ENCODE measurements around the gene NDUFS7.
A peak's percentile ranks its signal among the peaks of the same experiment; 100 is the strongest.

The NDUFS7 gene

GRCh38 chr19:1383312-1384084 lies at the start of gene NDUFS7:
Gene NDUFS7 (plus strand): TSS chr19:1383907. CDS start chr19:1383927, 20 bp downstream.
- DNase-seq = peak; percentile 86 to 97

- DNase-seq = no peak
Observed at GRCh38 chr19:1336079-1336684, 47.5 kb upstream of the NDUFS7 start.

- no peak for DNase-seq
Observed at GRCh38 chr19:1340681-1341469, 42.8 kb upstream of the NDUFS7 start.

- DNase-seq = no peak
Observed at GRCh38 chr19:1343041-1343440, 40.7 kb upstream of the NDUFS7 start.

DNA sequence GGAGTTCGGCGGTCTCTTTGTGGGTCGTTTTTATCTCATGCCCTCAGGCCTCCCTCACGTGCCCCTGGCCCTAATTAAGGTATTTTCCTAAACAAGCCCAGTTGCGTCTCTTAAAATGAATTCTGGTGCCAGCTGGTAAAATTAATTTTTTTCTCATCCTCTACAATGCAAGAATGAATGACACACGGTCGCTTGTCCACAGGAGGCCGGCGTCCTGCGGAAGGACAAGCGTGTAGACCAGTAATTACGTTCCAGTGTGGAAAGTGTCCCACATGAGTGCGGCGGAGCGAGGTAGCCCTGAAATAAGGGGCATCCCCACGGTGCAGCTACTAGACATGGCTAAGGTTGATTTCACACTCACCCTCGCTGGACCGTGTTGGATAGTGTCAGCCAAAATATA lies 34.5 kb upstream of the NDUFS7 start:
- DNase-seq = no peak

DNA sequence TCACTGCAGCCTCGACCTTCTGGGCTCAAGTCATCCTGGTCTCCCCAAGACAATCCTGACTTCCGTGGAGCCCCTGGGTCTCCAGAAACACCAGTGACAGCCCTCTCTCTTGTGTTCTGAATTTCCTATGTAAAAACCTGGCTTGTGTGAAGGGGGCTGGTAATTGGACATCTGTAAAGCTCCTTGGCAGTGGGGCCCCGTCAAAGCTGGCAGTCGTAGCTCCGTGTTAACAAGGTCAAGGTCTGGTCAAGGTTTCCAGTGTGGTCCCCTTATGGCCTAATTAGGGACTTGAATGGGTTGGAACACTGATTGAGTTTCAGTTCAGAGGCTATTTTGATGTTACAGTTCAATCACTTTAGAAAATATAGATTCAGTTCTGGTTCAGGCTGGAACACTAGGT lies 32.8 kb upstream of the NDUFS7 start:
- no peak for DNase-seq

GRCh38 chr19:1351381-1351851 lies 32.3 kb upstream of the NDUFS7 start:
- no peak for DNase-seq

DNA sequence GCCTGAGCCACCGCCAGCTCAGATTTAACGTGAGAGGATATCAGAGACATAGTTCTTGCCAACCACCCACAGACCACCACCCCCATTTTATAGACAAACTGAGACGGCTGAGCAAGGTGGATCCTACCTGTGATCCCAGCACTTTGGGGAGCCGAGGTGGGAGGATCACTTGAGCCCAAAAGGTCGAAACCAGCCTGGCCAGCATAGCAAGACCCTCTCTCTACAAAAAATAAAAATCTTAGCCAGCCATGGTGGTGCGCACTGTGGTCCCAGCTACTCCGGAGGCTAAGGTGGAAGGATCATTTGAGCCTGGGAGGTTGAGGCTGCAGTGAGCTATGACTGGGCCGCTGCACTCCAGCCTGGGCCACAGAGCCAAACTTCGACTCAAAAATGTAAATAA lies 30.6 kb upstream of the NDUFS7 start:
- no peak for DNase-seq

GRCh38 chr19:1354970-1355567 lies 28.6 kb upstream of the NDUFS7 start:
- no peak for DNase-seq

DNA sequence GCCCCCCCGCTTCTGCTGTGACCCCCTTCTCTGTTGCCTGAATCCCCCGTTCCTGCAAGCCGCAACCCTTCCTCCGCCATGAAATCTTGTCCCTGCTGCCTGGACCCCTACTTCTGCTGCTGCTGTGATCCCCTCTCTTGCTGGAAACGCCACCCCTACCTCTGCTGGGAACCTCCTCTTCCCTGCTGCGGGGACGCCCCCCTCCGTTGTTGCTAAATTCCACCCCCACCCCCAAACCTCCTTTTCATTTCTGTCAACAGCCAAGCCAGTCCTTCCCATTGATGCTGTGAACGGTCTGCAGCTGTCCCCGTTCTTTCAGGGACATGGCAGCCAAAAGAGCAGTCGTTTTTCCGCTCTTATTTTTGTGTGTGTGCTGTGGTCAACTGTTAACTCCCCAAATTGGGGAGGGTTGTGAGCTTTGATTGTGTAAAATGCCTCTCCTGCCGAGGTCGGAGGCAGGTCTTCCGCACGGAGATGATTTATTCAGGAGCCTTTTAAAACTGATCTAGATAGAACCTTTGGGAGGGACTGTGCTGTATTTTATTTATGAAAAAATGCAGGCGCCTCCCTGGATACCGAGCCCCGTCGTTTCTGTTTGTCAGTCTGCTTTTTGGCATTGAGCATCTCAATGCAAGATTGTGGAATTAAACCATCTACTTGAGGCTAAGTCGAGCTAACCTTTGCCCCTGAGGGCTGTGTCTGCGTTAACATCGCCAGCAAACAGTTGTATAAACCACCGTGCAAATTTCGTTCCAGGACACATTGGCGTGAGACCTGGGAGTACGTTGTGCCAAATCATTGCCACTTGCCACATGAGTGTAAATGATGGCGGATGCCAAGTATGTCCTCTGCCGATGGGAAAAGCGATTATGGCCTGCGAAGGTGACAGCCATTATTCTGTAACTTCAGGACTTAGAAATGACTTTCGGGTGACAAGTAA lies 27.9 kb upstream of the NDUFS7 start:
- no peak for DNase-seq

DNA sequence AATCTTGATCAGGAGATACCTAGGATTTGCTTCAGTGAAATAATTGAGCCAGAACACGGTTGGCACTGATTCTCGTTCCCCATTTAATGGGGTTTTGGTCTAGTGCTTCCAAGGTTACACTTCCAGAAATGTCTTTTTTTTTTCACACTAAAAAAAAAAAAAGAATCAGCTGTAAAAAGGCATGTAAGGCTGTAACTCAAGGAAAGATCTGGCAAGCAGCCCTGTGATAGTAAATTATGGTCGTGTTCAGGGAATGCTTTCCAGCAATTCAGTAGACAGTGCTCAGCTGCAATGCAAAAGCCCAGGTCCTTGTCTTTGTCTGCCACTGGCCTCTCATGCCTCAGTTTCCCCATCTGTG lies 27.2 kb upstream of the NDUFS7 start:
- DNase-seq = no peak

- DNase-seq = no peak
Observed at GRCh38 chr19:1357531-1358109, 26.1 kb upstream of the NDUFS7 start.

GRCh38 chr19:1360126-1360817 lies 23.4 kb upstream of the NDUFS7 start:
- no peak for DNase-seq

DNA sequence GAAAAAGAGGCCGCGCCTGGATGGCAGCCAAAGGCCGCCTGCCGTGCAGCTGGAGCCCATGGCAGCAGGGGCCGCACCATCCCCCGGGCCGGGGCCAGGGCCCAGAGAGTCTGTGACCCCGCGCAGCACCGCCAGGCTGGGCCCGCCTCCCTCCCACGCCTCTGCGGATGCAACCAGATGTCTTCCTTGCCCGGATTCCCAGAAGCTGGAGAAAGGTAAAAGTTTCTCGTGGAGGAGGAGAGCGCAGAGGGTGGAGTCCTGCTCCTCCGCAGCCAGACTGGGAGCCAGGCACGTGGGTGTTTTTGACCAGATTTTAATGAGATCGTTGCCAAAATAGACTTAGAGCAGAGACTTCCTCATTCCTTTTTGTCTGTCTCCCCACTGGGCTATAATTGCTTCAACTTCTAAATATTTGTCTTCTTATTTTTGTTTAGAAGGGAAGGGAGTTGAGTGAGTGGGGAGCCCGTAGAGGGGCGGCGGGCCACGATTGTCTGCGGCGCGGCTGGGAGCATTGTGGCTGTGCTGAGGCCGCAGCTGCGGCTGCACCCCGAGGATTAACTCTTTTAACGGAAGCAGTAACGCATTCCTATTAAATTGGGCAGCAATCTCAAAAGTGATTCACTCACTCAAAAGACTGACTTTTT lies 22.8 kb upstream of the NDUFS7 start:
- DNase-seq = no peak

DNA sequence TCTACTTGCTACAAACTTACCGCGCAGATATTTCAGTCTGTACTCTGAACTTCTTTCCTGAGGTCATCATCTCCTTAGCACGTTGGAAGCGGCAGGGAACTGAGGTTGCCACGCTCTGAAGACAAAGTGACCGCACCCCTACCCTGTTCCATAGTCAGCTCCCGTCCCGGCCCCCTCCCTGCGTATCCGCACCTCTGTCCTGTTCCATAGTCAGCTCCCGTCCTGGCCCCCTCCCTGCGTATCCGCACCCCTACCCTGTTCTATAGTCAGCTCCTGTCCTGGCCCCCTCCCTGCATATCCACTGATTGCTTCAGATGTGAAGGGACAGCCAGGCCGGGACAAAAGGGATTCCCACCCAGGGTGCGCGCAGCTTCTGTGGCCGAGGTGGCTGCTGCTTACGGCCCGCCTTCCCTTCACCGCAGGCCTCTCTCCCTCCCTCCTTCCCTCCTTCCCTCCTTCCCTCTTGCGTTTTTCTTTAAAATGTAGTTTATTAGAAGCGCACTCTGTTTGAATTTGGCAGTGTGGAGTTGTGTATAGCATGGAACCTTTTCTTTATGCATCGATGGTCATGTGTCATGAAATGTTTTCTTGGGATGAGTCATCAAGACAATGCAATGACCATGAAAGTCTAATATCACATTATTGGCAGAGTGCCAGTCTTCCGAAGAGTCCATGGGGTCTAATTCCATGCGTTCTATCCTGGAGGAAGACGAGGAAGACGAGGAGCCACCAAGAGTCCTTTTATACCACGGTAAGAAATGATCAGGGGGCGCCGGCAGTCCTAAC lies 21.9 kb upstream of the NDUFS7 start:
- DNase-seq = no peak

- no peak for DNase-seq
Observed at GRCh38 chr19:1362387-1363257, 21.1 kb upstream of the NDUFS7 start.

- no peak for DNase-seq
Observed at GRCh38 chr19:1363599-1363998, 20.1 kb upstream of the NDUFS7 start.

- no peak for DNase-seq
Observed at GRCh38 chr19:1364070-1364704, 19.5 kb upstream of the NDUFS7 start.
